SK-N-SH treated with all-trans-retinoic acid at 6 μM for 48 hours (cell line): ENCODE measurements around the gene KLF18.
A peak's percentile ranks its signal among the peaks of the same experiment; 100 is the strongest.

Experiments
- ATAC-seq: fragments of 200-7000 bp; cut with Tn5 transposase; 3 replicates; pipeline ENCODE4 v1.9.1; 2020; ENCODE audit warnings: mild to moderate bottlenecking, moderate library complexity
- ARNTL ChIP-seq: fragments of 450-650 bp; formaldehyde crosslinking; IDR thresholded peaks from 2 replicates; pipeline ENCODE4 v1.5.0; 2020; ENCODE audit warnings: low read depth, mild to moderate bottlenecking, moderate library complexity, borderline replicate concordance
- CSDC2 ChIP-seq: fragments of 250-450 bp; sonication (Bioruptor Pico); IDR thresholded peaks from 2 replicates; pipeline ENCODE4 v1.5.0; 2020; ENCODE audit warnings: mild to moderate bottlenecking, moderate library complexity
- ESRRG ChIP-seq: fragments of 250-450 bp; sonication (Bioruptor Pico); IDR thresholded peaks from 2 replicates; pipeline ENCODE4 v1.6.1; 2021; ENCODE audit warnings: mild to moderate bottlenecking
- GLIS3 ChIP-seq: fragments of 250-450 bp; sonication (Bioruptor Pico); IDR thresholded peaks from 2 replicates; pipeline ENCODE4 v1.5.0; 2020; ENCODE audit warnings: mild to moderate bottlenecking, moderate library complexity
- ISL1 ChIP-seq: fragments of 250-450 bp; sonication (Bioruptor Pico); IDR thresholded peaks from 2 replicates; pipeline ENCODE4 v2.1.2; 2022; ENCODE audit warnings: mild to moderate bottlenecking, moderate library complexity
- PPARA ChIP-seq: fragments of 250-450 bp; sonication (Bioruptor Pico); IDR thresholded peaks from 2 replicates; pipeline ENCODE4 v1.5.0; 2020; ENCODE audit warnings: mild to moderate bottlenecking, borderline replicate concordance
- RARB ChIP-seq: fragments of 250-450 bp; sonication (Bioruptor Pico); IDR thresholded peaks from 2 replicates; pipeline ENCODE4 v1.8.0; 2021; ENCODE audit warnings: mild to moderate bottlenecking, moderate library complexity
- SNAI2 ChIP-seq: fragments of 250-450 bp; sonication (Bioruptor Pico); IDR thresholded peaks from 2 replicates; pipeline ENCODE4 v1.5.0; 2020; ENCODE audit warnings: mild to moderate bottlenecking, moderate library complexity
- TCF4 ChIP-seq: fragments of 250-450 bp; sonication (Bioruptor Pico); IDR thresholded peaks from 2 replicates; pipeline ENCODE4 v1.8.0; 2021; ENCODE audit warnings: mild to moderate bottlenecking, moderate library complexity, borderline replicate concordance
- ZC3H10 ChIP-seq: fragments of 250-450 bp; sonication (Bioruptor Pico); IDR thresholded peaks from 2 replicates; pipeline ENCODE4 v1.5.1; 2021; ENCODE audit warnings: mild to moderate bottlenecking, moderate library complexity
- ZFP3 ChIP-seq: fragments of 250-450 bp; sonication (Bioruptor Pico); IDR thresholded peaks from 2 replicates; pipeline ENCODE4 v1.5.0; 2020; ENCODE audit warnings: mild to moderate bottlenecking, moderate library complexity
- ZFP30 ChIP-seq: fragments of 450-650 bp; formaldehyde crosslinking; IDR thresholded peaks from 2 replicates; pipeline ENCODE4 v1.5.0; 2022; ENCODE audit warnings: mild to moderate bottlenecking, moderate library complexity
- ZNF565 ChIP-seq: fragments of 450-650 bp; formaldehyde crosslinking; conservative IDR thresholded peaks from 2 replicates; pipeline ENCODE4 v1.5.0; 2020; ENCODE audit warnings: low read depth, mild to moderate bottlenecking, moderate library complexity
- ZNF70 ChIP-seq: fragments of 450-650 bp; formaldehyde crosslinking; IDR thresholded peaks from 2 replicates; pipeline ENCODE4 v1.5.0; 2020; ENCODE audit warnings: mild to moderate bottlenecking, moderate library complexity
- ZNF8 ChIP-seq: fragments of 450-650 bp; formaldehyde crosslinking; IDR thresholded peaks from 2 replicates; pipeline ENCODE4 v1.5.0; 2020; ENCODE audit warnings: mild to moderate bottlenecking, moderate library complexity
- TF ChIP-seq, protein P1 (sequence below): fragments of 250-450 bp; sonication (Bioruptor Pico); IDR thresholded peaks from 2 replicates; pipeline ENCODE4 v1.5.1; 2021; ENCODE audit warnings: mild to moderate bottlenecking, moderate library complexity
- TF ChIP-seq, protein P2 (sequence below): fragments of 250-450 bp; sonication (Bioruptor Pico); IDR thresholded peaks from 2 replicates; pipeline ENCODE4 v1.8.0; 2021; ENCODE audit warnings: low read depth, mild to moderate bottlenecking, moderate library complexity, borderline replicate concordance
- TF ChIP-seq, protein P3 (sequence below): fragments of 250-450 bp; sonication (Bioruptor Pico); IDR thresholded peaks from 2 replicates; pipeline ENCODE4 v1.8.0; 2020; ENCODE audit warnings: mild to moderate bottlenecking, moderate library complexity, borderline replicate concordance

KLF18 gene

DNA sequence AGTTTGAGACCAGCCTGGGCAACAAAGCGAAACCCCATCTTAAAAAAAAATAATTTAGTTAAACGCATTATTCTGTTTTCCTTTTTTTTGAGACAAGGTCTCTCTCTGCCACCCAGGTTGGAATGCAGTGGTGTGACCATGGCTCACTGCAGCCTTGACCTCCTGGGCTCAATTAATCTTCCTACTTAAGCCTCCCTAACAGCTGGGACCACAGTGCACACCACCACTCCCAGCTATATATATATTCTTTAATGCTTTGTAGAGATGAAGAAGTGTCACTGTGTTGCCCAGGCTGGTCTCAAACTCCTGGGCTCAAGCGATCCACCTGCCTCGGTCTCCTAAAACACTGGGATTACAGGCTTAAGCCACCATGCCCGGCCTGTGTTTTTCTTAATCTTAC is 30.5 kb downstream of the KLF18 start:
- TF ChIP-seq, protein P1, sequence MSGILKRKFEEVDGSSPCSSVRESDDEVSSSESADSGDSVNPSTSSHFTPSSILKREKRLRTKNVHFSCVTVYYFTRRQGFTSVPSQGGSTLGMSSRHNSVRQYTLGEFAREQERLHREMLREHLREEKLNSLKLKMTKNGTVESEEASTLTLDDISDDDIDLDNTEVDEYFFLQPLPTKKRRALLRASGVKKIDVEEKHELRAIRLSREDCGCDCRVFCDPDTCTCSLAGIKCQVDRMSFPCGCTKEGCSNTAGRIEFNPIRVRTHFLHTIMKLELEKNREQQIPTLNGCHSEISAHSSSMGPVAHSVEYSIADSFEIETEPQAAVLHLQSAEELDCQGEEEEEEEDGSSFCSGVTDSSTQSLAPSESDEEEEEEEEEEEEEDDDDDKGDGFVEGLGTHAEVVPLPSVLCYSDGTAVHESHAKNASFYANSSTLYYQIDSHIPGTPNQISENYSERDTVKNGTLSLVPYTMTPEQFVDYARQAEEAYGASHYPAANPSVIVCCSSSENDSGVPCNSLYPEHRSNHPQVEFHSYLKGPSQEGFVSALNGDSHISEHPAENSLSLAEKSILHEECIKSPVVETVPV (CRISPR knock-in tag) = no peak
- TF ChIP-seq, protein P2, sequence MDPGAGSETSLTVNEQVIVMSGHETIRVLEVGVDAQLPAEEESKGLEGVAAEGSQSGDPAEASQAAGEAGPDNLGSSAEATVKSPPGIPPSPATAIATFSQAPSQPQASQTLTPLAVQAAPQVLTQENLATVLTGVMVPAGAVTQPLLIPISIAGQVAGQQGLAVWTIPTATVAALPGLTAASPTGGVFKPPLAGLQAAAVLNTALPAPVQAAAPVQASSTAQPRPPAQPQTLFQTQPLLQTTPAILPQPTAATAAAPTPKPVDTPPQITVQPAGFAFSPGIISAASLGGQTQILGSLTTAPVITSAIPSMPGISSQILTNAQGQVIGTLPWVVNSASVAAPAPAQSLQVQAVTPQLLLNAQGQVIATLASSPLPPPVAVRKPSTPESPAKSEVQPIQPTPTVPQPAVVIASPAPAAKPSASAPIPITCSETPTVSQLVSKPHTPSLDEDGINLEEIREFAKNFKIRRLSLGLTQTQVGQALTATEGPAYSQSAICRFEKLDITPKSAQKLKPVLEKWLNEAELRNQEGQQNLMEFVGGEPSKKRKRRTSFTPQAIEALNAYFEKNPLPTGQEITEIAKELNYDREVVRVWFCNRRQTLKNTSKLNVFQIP (CRISPR knock-in tag) = no peak
- TF ChIP-seq ZNF70 (CRISPR knock-in tag) = no peak
- TF ChIP-seq PPARA = no peak
- TF ChIP-seq, protein P3, sequence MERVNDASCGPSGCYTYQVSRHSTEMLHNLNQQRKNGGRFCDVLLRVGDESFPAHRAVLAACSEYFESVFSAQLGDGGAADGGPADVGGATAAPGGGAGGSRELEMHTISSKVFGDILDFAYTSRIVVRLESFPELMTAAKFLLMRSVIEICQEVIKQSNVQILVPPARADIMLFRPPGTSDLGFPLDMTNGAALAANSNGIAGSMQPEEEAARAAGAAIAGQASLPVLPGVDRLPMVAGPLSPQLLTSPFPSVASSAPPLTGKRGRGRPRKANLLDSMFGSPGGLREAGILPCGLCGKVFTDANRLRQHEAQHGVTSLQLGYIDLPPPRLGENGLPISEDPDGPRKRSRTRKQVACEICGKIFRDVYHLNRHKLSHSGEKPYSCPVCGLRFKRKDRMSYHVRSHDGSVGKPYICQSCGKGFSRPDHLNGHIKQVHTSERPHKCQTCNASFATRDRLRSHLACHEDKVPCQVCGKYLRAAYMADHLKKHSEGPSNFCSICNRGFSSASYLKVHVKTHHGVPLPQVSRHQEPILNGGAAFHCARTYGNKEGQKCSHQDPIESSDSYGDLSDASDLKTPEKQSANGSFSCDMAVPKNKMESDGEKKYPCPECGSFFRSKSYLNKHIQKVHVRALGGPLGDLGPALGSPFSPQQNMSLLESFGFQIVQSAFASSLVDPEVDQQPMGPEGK (CRISPR knock-in tag) = no peak
- TF ChIP-seq ZFP30 (CRISPR knock-in tag) = no peak
- TF ChIP-seq ZNF8 (CRISPR knock-in tag) = no peak
- no peak for TF ChIP-seq GLIS3
- no peak for TF ChIP-seq ESRRG (CRISPR knock-in tag)
- TF ChIP-seq CSDC2 (CRISPR knock-in tag) = no peak
- no peak for TF ChIP-seq ZFP3
- TF ChIP-seq ZNF565 (CRISPR knock-in tag) = no peak
- no peak for TF ChIP-seq ZC3H10
- TF ChIP-seq ARNTL = no peak
- no peak for TF ChIP-seq RARB (CRISPR knock-in tag)
- ATAC-seq = no peak

DNA sequence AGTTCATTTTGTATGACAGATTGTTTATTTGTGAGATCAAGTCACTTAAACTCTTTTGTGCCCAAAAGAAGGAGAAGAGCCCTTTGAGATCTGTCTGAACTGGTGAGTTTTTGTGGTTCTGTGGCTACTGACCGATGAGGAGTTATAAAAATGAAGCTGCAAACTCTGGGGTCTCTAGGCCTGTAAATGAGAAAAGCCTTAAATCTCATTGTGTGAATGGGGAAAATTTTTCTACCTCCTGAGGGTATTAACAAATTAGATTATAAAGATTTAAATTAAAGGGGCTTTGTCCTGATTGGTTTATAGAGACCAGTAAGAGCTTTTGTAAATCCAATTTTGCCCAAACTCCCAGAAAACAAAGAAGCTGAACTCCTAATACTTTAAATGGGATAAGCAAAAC is 32.5 kb downstream of the KLF18 start:
- no peak for ATAC-seq
- TF ChIP-seq ISL1 (no peak), TCF4 (CRISPR knock-in tag) (no peak), SNAI2 (no peak), ESRRG (CRISPR knock-in tag) (no peak), ZNF70 (CRISPR knock-in tag) (no peak), GLIS3 (no peak), ARNTL (no peak), ZFP3 (no peak)
- TF ChIP-seq, protein P2 (CRISPR knock-in tag) = no peak
- TF ChIP-seq, protein P3 (CRISPR knock-in tag) = no peak

DNA sequence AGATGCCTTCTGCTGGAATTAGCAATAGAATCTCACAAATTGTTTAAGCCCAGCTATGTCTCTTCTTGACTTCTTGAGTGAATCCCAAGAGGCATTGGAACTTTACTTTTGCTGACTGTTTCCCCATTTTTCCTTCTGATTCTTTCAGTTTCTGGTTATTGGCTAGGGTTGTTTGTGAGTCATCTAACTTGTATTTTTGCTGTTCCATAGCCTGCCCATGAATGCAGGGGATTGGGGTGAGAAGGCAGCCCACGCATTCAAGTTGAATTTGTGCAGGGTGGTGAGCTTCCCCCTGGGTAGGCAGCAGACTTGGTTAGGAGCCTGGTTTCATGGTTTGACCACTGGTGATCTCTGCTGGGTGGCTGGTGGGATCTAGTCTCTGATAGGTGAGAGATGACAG is 33.2 kb downstream of the KLF18 start:
- peak; percentile 65 for ATAC-seq
- no peak for TF ChIP-seq CSDC2 (CRISPR knock-in tag)
- no peak for TF ChIP-seq ZC3H10
- TF ChIP-seq, protein P3 (CRISPR knock-in tag) = no peak
- no peak for TF ChIP-seq RARB (CRISPR knock-in tag)
- TF ChIP-seq PPARA = no peak
- no peak for TF ChIP-seq ISL1

DNA sequence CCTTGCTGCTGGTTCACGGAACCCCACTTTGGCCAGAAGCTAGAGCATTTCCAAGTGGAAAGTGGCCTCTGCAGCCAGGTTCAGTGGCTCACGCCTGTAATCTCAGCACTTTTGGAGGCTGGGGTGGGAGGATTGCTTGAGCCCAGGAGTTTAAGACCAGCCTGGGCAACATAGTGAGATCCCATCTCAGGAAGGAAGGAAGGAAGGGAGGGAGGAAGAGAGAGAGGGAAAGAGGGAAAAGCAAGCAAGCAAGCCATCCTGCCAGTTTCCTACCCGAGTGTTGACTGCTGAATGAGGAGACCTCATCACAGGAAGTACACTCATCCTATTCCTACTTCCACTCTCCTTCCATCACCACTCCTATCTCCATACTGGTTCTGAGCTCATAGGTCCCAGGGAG is 35.6 kb downstream of the KLF18 start:
- TF ChIP-seq TCF4 (CRISPR knock-in tag) (no peak), ESRRG (CRISPR knock-in tag) (no peak), ARNTL (no peak), ZNF8 (CRISPR knock-in tag) (no peak), ZFP3 (no peak)
- TF ChIP-seq, protein P3 (CRISPR knock-in tag) = no peak
- TF ChIP-seq, protein P1 (CRISPR knock-in tag) = no peak
- ATAC-seq = no peak
